Thoracic aorta (tissue), 2 donors: ENCODE data around the gene CERCAM. TPM values are rescaled to one million over a fixed set of nuclear protein-coding genes. Genes with fewer than 3 reads are reported as not detected.

ENCODE experiments used
- ATAC-seq: fragments of 150-250 bp; one replicate; pipeline ENCODE4 v1.8.0; 2017; ENCODE audit warnings: low read depth; ENCODE audit not compliant: insufficient number of reproducible peaks, low FRiP score
- DNase-seq: peaks from one replicate; pipeline ENCODE4 v3.0.0-alpha.2; 2020; ENCODE audit warnings: low spot score
- H3K27ac ChIP-seq, 2 donors: fragments of 200-600 bp; sonication (generic); 1 replicate in 1 of 2; 2 replicates in 1 of 2; pipeline ENCODE4 v1.5.1; 2016; ENCODE audit warnings: mild to moderate bottlenecking in 2 of 2, moderate library complexity in 2 of 2
- H3K27me3 ChIP-seq: fragments of 200-600 bp; sonication (generic); replicated peaks from 2 replicates; pipeline ENCODE4 v1.6.0; 2016; ENCODE audit warnings: mild to moderate bottlenecking; ENCODE audit not compliant: insufficient read depth
- H3K36me3 ChIP-seq: fragments of 200-600 bp; sonication (generic); one replicate; pipeline ENCODE4 v1.5.1; 2016
- H3K4me1 ChIP-seq, 2 donors: fragments of 200-600 bp; sonication (generic); 1 replicate in 1 of 2; 2 replicates in 1 of 2; pipeline versions ENCODE4 v1.5.1 to v1.6.0; 2016; ENCODE audit warnings: low read depth in 2 of 2, mild to moderate bottlenecking in 1 of 2; ENCODE audit not compliant: control insufficient read depth in 1 of 2
- H3K4me3 ChIP-seq: fragments of 200-600 bp; sonication (generic); 2 replicates; pipeline ENCODE4 v1.5.1; 2016; ENCODE audit warnings: mild to moderate bottlenecking
- H3K9me3 ChIP-seq: fragments of 200-600 bp; sonication (generic); 2 replicates; pipeline ENCODE4 v1.5.1; 2016
- total RNA-seq, 2 donors: library from RNA; depleted of rRNA; stranded (reverse); fragments of >200 nt; gene quantifications; one replicate each; pipeline versions ENCODE4 v1.1.0 to v1.2.3, GENCODE V29; 2016
- TF ChIP-seq, protein P1 (sequence below): fragments of 200-600 bp; sonication (generic); IDR thresholded peaks from one replicate; pipeline ENCODE4 v1.5.1; 2019; ENCODE audit warnings: antibody characterized with exemption

The CERCAM gene
- total RNA-seq, 2 donors from 2014 or later: 51.8 to 120 TPM

DNA sequence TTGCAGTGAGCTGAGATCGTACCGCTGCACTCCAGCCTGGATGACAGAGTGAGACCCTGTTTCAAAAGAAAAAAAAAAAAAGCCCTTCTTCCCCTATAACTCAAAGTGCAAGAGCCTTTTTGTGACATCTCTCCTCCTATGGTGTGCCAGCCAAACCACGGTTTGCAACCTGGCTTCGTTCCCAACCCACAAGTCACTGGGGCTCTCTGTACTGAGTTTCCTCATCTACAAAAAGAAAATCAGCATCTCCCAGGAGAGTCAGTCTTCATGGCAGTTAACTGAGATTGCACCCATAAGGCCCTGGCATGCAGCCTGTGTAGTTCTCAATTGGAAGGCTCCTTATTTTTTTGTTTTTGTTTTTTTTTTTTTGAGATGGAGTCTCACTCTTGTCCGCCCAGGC is 49.9 kb downstream of the CERCAM start:
- no peak for ATAC-seq
- TF ChIP-seq, protein P1, sequence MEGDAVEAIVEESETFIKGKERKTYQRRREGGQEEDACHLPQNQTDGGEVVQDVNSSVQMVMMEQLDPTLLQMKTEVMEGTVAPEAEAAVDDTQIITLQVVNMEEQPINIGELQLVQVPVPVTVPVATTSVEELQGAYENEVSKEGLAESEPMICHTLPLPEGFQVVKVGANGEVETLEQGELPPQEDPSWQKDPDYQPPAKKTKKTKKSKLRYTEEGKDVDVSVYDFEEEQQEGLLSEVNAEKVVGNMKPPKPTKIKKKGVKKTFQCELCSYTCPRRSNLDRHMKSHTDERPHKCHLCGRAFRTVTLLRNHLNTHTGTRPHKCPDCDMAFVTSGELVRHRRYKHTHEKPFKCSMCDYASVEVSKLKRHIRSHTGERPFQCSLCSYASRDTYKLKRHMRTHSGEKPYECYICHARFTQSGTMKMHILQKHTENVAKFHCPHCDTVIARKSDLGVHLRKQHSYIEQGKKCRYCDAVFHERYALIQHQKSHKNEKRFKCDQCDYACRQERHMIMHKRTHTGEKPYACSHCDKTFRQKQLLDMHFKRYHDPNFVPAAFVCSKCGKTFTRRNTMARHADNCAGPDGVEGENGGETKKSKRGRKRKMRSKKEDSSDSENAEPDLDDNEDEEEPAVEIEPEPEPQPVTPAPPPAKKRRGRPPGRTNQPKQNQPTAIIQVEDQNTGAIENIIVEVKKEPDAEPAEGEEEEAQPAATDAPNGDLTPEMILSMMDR: no peak
- Histone ChIP-seq H3K27ac (no peak overlapping the region), H3K36me3 (peaks cover 21% of the 10 kb centered on the region), H3K4me3 (no peak overlapping the region), H3K4me1 (no peaks in the 10 kb centered on the region), H3K27me3 (no peaks in the 10 kb centered on the region), H3K9me3 (no peaks in the 10 kb centered on the region)
- no peak for DNase-seq

DNA sequence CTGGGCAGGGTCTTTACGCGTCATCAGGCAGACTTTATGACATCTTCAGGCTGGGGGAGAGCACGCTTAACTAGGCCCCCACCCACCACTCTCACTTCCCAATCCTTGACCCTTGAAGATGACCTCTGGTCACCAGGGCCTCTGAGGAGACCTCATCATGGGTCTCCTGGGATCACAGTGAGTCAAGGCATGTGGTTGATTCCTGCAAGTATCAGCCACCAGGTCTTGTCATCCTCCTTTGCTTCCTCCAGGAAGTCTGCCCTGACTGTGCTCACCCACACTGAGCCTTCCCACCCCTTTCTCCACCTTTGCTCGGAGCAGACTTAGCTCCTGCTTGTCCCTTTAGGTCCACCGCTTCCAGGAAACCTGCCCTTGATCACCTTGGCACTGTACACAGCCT is 52.4 kb downstream of the CERCAM start:
- DNase-seq (no peak), ATAC-seq (no peak)
- no peaks in the 10 kb centered on the region for H3K9me3 ChIP-seq
- no peaks in the 10 kb centered on the region for H3K4me1 ChIP-seq
- H3K27ac ChIP-seq: no peak overlapping the region
- TF ChIP-seq, protein P1: no peak
- no peak overlapping the region for H3K4me3 ChIP-seq
- no peaks in the 10 kb centered on the region for H3K27me3 ChIP-seq
- H3K36me3 ChIP-seq: peaks cover 20% of the 10 kb centered on the region

DNA sequence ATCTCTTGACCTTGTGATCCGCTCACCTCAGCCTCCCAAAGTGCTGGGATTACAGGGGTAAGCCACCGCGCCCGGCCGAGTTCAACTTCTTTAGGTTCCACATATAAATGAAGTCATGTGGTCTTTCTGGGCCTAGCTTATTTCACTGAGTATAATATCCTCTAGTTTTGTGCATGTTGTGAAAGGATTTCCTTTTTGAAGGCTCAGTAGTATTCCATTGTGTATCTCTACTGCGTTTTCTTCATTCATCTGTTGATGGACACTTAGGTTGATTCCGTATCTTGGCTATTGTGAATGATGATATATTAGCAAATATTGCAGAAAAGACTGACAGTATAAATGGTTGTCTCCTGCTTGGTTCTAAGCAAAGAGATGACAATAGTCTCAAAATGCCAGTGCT is 55.2 kb downstream of the CERCAM start:
- TF ChIP-seq, protein P1: no peak
- H3K36me3 ChIP-seq: peaks cover 17% of the 10 kb centered on the region
- ATAC-seq: no peak

DNA sequence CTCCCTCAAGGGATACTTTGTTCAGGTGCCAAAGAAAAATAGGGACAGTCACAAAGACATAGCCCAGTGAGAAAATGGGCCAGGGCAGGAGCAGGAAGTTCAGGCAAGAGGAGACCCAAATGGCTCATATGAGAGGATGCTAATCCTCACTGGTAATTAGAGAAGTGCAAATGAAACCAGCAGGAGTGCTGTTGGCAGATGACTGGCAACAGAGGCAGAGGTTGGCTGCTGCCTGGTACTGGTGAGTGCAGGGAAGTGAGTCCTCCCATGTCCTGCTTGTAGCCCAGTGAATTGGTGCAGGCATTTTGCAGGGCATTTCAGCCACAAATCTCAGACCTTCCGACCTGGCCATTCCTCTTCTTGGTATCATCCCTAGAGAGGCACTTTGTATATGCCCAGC is 58.6 kb downstream of the CERCAM start:
- DNase-seq (no peak), ATAC-seq (no peak)
- Histone ChIP-seq H3K27ac (no peak overlapping the region), H3K9me3 (no peaks in the 10 kb centered on the region), H3K36me3 (peaks cover 32% of the 10 kb centered on the region), H3K27me3 (no peaks in the 10 kb centered on the region), H3K4me3 (no peak overlapping the region), H3K4me1 (no peaks in the 10 kb centered on the region)
- TF ChIP-seq, protein P1: no peak

More for the DNA sequence above, 55.2 kb downstream of the CERCAM start:
- no peak overlapping the region for H3K27ac ChIP-seq
- no peaks in the 10 kb centered on the region for H3K9me3 ChIP-seq
- H3K4me1 ChIP-seq: no peaks in the 10 kb centered on the region
- H3K27me3 ChIP-seq: no peaks in the 10 kb centered on the region
- DNase-seq: no peak
- H3K4me3 ChIP-seq: no peak overlapping the region

DNA sequence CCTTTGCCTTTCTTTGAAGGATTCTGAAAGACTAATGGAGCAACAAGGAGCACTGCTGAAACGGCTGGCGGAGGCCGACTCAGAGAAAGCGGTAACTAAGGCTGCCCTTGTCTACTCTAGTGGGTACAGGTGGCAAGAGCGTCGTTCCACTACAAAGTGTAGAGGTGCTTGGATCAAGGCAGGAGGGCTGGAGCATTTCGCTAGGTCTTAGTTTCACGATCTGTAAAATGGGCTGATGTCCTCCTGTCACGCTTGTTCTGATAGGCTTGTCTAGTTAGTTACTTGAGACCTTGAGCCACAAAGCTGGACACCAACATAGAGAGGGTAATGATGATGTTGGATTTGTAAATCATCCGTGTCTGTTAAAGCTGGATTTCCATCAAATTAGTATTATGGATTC is 60.9 kb downstream of the CERCAM start:
- Histone ChIP-seq H3K36me3 (peaks cover 44% of the 10 kb centered on the region), H3K9me3 (no peaks in the 10 kb centered on the region), H3K4me3 (no peak overlapping the region), H3K27ac (no peak overlapping the region), H3K4me1 (no peaks in the 10 kb centered on the region), H3K27me3 (no peaks in the 10 kb centered on the region)
- TF ChIP-seq, protein P1: no peak
- no peak for ATAC-seq
- no peak for DNase-seq
